ENCODE results near the gene ANKRD10.

The ANKRD10 gene

GRCh38 chr13:110828705-110829104 lies 86.2 kb downstream of the ANKRD10 start:
- no peak for DNase-seq

Data from CD4-positive, alpha-beta T cell treated with Interleukin-6 for 4 hours (primary cell).